Esophagus (tissue), 2 donors: ENCODE measurements around the gene AIG1. TPM values are rescaled to one million over a fixed set of nuclear protein-coding genes. Genes with fewer than 3 reads are reported as not detected.

ENCODE experiments used
- H3K27ac ChIP-seq, 2 donors: one replicate each; pipeline ENCODE4 v1.5.1; 2013; ENCODE audit warnings: low read depth in 2 of 2, mild to moderate bottlenecking in 2 of 2, inconsistent platforms in 1 of 2, low read length in 1 of 2, moderate library complexity in 1 of 2
- H3K27me3 ChIP-seq, 2 donors: one replicate each; pipeline ENCODE4 v1.6.1; 2013; ENCODE audit warnings: low read length in 2 of 2, control low read depth in 1 of 2, mild to moderate bottlenecking in 1 of 2; ENCODE audit not compliant: insufficient read depth in 2 of 2, control insufficient read depth in 1 of 2
- H3K36me3 ChIP-seq, 2 donors: one replicate each; pipeline ENCODE4 v1.6.1; 2013; ENCODE audit warnings: low read length in 1 of 2; ENCODE audit not compliant: control insufficient read depth in 2 of 2, insufficient read depth in 2 of 2
- H3K4me1 ChIP-seq, 2 donors: one replicate each; pipeline ENCODE4 v1.6.1; 2013; ENCODE audit warnings: low read length in 1 of 2; ENCODE audit not compliant: control insufficient read depth in 2 of 2, insufficient read depth in 2 of 2
- H3K4me3 ChIP-seq, 2 donors: one replicate each; pipeline ENCODE4 v1.5.1; 2013; ENCODE audit warnings: low read length in 2 of 2, mild to moderate bottlenecking in 2 of 2, low read depth in 1 of 2, moderate library complexity in 1 of 2
- H3K9me3 ChIP-seq, 2 donors: one replicate each; pipeline ENCODE4 v1.6.1; 2013; ENCODE audit warnings: mild to moderate bottlenecking in 2 of 2, low read depth in 1 of 2, low read length in 1 of 2, moderate library complexity in 1 of 2; ENCODE audit not compliant: control insufficient read depth in 2 of 2, insufficient read depth in 1 of 2
- WGBS, 2 donors: extraction: QIAGEN DNeasy Blood & Tissue Kit; methylation state at CpG; one replicate each; pipeline ENCODE4 v1.1.7; 2013; 5-methylcytosine and 5-hydroxymethylcytosine counted together
- polyA plus RNA-seq, 2 donors: library from polyadenylated mRNA; stranded (reverse); fragments of 200-250 nt; gene quantifications; one replicate each; pipeline ENCODE4 v1.2.3, GENCODE V29; 2013
- donor health status: healthy with polysubstance abuse.
- donor health status: Bipolar disorder and iron deficiency.

AIG1 gene
- polyA plus RNA-seq, 2 donors, result 28.5 to 44.6 TPM

GRCh38 chr6:143193571-143194094 lies 132.9 kb downstream of the AIG1 start:
- Histone ChIP-seq H3K27ac (no peak overlapping the region), H3K27me3 (no peaks in the 10 kb centered on the region), H3K9me3 (no peaks in the 10 kb centered on the region), H3K4me1 (no peaks in the 10 kb centered on the region), H3K36me3 (no peaks in the 10 kb centered on the region), H3K4me3 (no peak overlapping the region)
- WGBS, 2 donors, result 93 to 100% methylated on average over 1 of the region's 1 CpG

- Histone ChIP-seq H3K27me3 (no peaks in the 10 kb centered on the region), H3K9me3 (no peaks in the 10 kb centered on the region), H3K36me3 (no peaks in the 10 kb centered on the region), H3K27ac (no peak overlapping the region), H3K4me3 (no peak overlapping the region), H3K4me1 (no peaks in the 10 kb centered on the region)
- 93 to 97% methylated on average over 9 of the region's 9 CpGs for WGBS, 2 donors
Measured at GRCh38 chr6:143194095-143194589, 133.5 kb downstream of the AIG1 start.

- no peaks in the 10 kb centered on the region for H3K36me3 ChIP-seq
- no peaks in the 10 kb centered on the region for H3K27me3 ChIP-seq
- H3K4me1 ChIP-seq, result no peaks in the 10 kb centered on the region
- WGBS, 2 donors, result 68 to 74% methylated on average over 10 of the region's 10 CpGs
- H3K9me3 ChIP-seq, result no peaks in the 10 kb centered on the region
- no peak overlapping the region for H3K27ac ChIP-seq
- H3K4me3 ChIP-seq, result no peak overlapping the region
Measured at GRCh38 chr6:143195349-143195845, 134.7 kb downstream of the AIG1 start.

- no peak overlapping the region for H3K27ac ChIP-seq
- no peaks in the 10 kb centered on the region for H3K4me1 ChIP-seq
- no peaks in the 10 kb centered on the region for H3K36me3 ChIP-seq
- H3K9me3 ChIP-seq, result no peaks in the 10 kb centered on the region
- 63 to 70% methylated on average over 5 of the region's 5 CpGs for WGBS, 2 donors
- H3K4me3 ChIP-seq, result no peak overlapping the region
- H3K27me3 ChIP-seq, result no peaks in the 10 kb centered on the region
Measured at GRCh38 chr6:143196525-143197225, 136.0 kb downstream of the AIG1 start.

GRCh38 chr6:143197377-143197776 lies 136.7 kb downstream of the AIG1 start:
- Histone ChIP-seq H3K9me3 (no peaks in the 10 kb centered on the region), H3K27ac (no peak overlapping the region), H3K4me1 (no peaks in the 10 kb centered on the region), H3K4me3 (no peak overlapping the region), H3K36me3 (no peaks in the 10 kb centered on the region), H3K27me3 (no peaks in the 10 kb centered on the region)

GRCh38 chr6:143198312-143198711 lies 137.6 kb downstream of the AIG1 start:
- Histone ChIP-seq H3K4me3 (no peak overlapping the region), H3K27me3 (no peaks in the 10 kb centered on the region), H3K27ac (no peak overlapping the region), H3K36me3 (no peaks in the 10 kb centered on the region), H3K9me3 (no peaks in the 10 kb centered on the region), H3K4me1 (no peaks in the 10 kb centered on the region)
- 68 to 77% methylated on average over 5 of the region's 5 CpGs for WGBS, 2 donors

- no peak overlapping the region for H3K27ac ChIP-seq
- no peaks in the 10 kb centered on the region for H3K36me3 ChIP-seq
- H3K9me3 ChIP-seq, result peaks cover 0 to 3% of the 10 kb centered on the region in 2 donors
- H3K27me3 ChIP-seq, result no peaks in the 10 kb centered on the region
- WGBS, 2 donors, result 86 to 87% methylated on average over 1 of the region's 1 CpG
- H3K4me1 ChIP-seq, result no peaks in the 10 kb centered on the region
- no peak overlapping the region for H3K4me3 ChIP-seq
Measured at GRCh38 chr6:143199291-143199690, 138.6 kb downstream of the AIG1 start.

- no peak overlapping the region for H3K4me3 ChIP-seq
- no peaks in the 10 kb centered on the region for H3K27me3 ChIP-seq
- H3K27ac ChIP-seq, result no peak overlapping the region
- H3K36me3 ChIP-seq, result no peaks in the 10 kb centered on the region
- 95 to 98% methylated on average over 6 of the region's 6 CpGs for WGBS, 2 donors
- H3K4me1 ChIP-seq, result no peaks in the 10 kb centered on the region
- peaks cover 0 to 4% of the 10 kb centered on the region in 2 donors for H3K9me3 ChIP-seq
Measured at GRCh38 chr6:143200167-143200770, 139.6 kb downstream of the AIG1 start.

- peaks cover 0 to 4% of the 10 kb centered on the region in 2 donors for H3K9me3 ChIP-seq
- no peak overlapping the region for H3K27ac ChIP-seq
- H3K36me3 ChIP-seq, result no peaks in the 10 kb centered on the region
- H3K27me3 ChIP-seq, result no peaks in the 10 kb centered on the region
- no peaks in the 10 kb centered on the region for H3K4me1 ChIP-seq
- no peak overlapping the region for H3K4me3 ChIP-seq
Measured at GRCh38 chr6:143204045-143204444, 143.4 kb downstream of the AIG1 start.
